C4-2B (cell line): ENCODE data around the gene SOX18.

Source experiments
- H3K27ac ChIP-seq: fragments of 450-650 bp; 2 replicates; pipeline ENCODE4 v1.5.1; 2017
- CTCF ChIP-seq: fragments of 450-650 bp; conservative IDR thresholded peaks from 2 replicates; pipeline ENCODE4 v1.5.1; 2017; ENCODE audit warnings: mild to moderate bottlenecking
- ZFX ChIP-seq: fragments of 450-650 bp; IDR thresholded peaks from 2 replicates; pipeline ENCODE4 v1.6.1; 2017

SOX18 gene

DNA sequence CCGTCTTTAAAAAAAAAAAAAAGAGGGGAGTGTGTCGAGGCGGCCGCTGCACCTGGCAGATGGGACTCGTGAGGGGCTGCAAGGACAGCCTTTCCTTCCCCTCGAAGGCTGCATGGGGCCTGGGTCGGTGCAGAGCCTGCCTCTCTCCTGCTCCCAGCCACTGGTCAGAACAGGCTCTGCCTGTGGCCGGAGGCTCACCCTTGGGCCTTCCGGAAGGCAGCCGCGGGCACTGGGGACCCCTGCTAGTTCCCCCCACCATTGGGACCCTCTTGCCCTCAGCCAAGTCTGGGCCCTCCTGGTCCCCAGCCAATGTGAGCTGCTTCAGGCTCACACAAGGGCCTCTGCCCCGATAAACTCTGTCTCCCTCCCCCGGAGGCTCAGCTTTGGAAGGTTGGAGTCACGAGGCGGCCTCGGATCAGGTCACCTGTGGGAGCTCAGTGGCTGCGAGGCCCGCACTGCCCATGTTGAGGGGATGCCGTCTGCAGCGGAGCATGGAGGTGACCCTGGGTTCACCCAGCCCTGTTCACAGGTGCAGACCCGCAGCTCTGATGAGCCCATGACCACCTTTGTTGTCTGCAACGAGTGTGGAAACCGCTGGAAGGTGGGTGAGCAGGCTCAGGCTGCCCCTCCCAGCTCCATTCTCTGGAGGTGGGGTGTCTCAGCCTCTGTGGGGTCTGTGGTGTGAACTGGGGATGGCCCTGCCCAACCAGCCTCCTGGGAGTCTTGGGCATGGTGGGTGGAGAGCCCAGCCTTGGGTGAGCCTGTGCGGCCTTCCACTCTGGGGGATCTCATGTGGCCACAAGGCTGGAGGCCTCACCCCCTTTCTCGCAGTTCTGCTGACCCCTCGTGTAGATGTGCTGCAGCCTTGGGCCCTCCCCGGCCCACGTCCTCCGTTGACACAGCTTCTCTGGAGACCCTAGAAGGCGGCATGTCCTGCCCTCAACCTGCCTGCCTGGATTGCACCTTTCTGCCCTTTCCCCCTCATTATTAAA, 22.2 kb upstream of the SOX18 start:
- TF ChIP-seq ZFX (no peak), CTCF (no peak)
- no peak overlapping the region for H3K27ac ChIP-seq

- H3K27ac ChIP-seq: no peak overlapping the region
- no peak for TF ChIP-seq ZFX
These were observed 21.0 kb upstream of the SOX18 start for GRCh38 chr20:64070244-64070993.

- H3K27ac ChIP-seq: no peak overlapping the region
- TF ChIP-seq ZFX (no peak), CTCF (peak; percentile 90)
These were observed 20.3 kb upstream of the SOX18 start for GRCh38 chr20:64069614-64070243.

- H3K27ac ChIP-seq: no peak overlapping the region
These were observed 19.8 kb upstream of the SOX18 start for GRCh38 chr20:64069209-64069613.

DNA sequence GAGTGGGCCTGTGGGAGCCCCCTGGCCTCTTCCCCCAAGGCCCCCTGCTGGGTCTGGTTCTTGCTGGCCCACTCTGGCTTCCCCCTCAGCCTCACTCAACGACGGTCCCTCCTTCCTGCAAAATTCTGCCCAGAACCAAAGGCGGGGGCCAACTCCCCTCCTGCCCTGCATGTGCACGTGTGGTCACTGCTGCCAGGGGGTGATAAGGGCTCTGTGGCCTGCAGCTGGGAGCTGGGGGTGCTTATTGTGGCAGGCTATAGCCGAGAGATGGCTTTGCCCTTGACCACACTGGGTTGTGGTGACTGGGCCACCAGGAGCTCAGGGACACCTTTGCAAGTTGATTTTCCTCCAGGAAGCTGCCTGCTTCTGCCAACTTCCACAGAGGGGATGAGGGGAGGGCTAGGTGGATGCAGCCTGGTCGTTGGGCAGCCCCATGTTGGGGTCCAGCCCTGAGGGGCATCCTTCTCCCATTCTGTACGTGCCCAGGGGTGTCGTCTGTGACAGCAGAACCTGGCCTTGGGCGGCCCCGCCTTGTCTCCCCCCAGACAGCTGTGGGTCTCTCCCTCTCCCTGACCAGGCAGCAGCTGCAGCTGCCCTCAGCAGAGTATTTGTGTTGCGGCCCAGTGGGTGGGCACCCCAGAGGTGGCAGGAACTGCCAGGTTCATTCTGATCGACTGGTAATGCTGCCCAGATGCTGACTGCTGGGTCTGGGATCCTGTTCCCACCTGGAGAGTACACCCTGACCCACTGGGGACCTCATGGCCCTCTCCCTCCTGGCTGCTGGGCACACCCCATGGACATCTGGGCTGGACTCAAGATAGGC, 19.2 kb upstream of the SOX18 start:
- H3K27ac ChIP-seq: no peak overlapping the region
- TF ChIP-seq CTCF: no peak
- no peak for TF ChIP-seq ZFX

More at GRCh38 chr20:64069209-64069613, 19.8 kb upstream of the SOX18 start:
- TF ChIP-seq ZFX (no peak), CTCF (no peak)

DNA sequence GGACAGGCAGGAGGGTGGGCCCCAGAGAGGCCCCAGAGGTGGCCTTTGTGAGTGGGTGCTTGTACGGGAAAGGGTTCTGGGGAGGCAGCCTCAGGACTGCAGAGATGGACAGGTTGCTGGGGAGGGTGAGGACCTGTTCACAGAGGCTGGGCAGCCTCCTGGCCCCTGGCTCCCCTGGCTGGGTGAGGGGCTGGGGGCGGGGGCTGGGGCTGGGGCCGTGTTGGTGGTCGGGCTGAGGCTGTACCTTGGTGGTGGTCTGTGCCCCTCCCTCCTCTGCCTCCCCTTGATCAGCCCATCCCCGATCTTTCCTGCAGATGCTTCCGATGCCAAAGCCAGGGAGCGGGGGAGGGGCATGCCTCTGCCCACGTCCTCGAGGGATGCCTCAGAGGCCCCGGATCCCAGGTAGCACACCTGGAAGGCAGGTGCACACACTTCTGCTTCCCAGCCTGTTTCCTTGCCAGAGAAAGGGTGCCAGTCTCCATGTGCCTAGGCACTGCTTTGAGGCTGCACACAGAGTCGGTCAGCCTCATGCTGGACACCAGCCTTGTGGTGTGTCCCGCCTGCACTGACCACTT, 18.4 kb upstream of the SOX18 start:
- H3K27ac ChIP-seq: no peak overlapping the region
- TF ChIP-seq CTCF (no peak), ZFX (no peak)
